Measurements from ENCODE around the gene ALKBH5.

Gene ALKBH5

DNA sequence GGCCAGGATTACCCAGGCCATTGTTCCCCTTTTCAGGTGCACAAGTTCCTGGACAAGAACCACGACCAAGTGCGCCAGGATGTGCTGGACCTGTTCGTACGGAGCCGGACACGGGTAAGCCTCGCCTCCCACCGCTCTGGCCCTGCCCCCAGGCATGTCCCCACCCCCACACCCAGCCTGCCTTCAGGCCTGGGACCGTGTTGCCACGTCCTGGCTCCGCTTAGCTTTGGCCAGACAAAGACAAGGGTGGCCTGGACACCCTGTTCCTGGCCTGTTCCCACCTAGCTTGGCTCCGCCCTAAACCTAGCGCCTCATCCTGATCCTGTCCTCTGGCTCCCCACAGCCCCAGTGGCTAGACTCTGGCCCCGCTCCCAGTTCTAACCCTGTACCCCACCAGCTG, 44.1 kb upstream of the ALKBH5 start:
- POLR2A ChIA-PET: interaction anchor here (1.3 kb wide), 1 partner anchor 44 kb away, joined by 3 read pairs; the partner anchor contains the start of gene ALKBH5
- CTCF ChIA-PET: interaction anchor here (1.0 to 1.5 kb wide), 3 partner anchors 23 to 45 kb away, joined by 3 to 5 read pairs (median 4); partner anchors contain the start of gene ALKBH5
- Histone ChIP-seq H3K27ac (ENCODE audit: extremely low read depth, low read depth, low read length) (no peak overlapping the region), H3K4me1 (ENCODE audit: control insufficient read depth, insufficient read depth, low read length) (no peaks in the 10 kb centered on the region), H3K9me3 (ENCODE audit: control insufficient read depth, insufficient read depth, low read depth, low read length) (no peaks in the 10 kb centered on the region), H3K4me3 (ENCODE audit: low read depth, low read length) (no peak overlapping the region), H3K36me3 (ENCODE audit: control insufficient read depth in 2 of 2, insufficient read depth in 1 of 2, low read length in 2 of 2) (no peaks in the 10 kb centered on the region; a peak in 1 of 3 replicates)
- no peak for TF ChIP-seq ZNF610 (tag by site-specific recombination; IDR thresholded peaks at IDR 0.05; ENCODE audit: borderline replicate concordance)
- TF ChIP-seq ZFP69B (tag by site-specific recombination; IDR thresholded peaks at IDR 0.05): no peak
- TF ChIP-seq ZNF2 (tag by site-specific recombination; IDR thresholded peaks at IDR 0.05): no peak
- TF ChIP-seq, protein P1, sequence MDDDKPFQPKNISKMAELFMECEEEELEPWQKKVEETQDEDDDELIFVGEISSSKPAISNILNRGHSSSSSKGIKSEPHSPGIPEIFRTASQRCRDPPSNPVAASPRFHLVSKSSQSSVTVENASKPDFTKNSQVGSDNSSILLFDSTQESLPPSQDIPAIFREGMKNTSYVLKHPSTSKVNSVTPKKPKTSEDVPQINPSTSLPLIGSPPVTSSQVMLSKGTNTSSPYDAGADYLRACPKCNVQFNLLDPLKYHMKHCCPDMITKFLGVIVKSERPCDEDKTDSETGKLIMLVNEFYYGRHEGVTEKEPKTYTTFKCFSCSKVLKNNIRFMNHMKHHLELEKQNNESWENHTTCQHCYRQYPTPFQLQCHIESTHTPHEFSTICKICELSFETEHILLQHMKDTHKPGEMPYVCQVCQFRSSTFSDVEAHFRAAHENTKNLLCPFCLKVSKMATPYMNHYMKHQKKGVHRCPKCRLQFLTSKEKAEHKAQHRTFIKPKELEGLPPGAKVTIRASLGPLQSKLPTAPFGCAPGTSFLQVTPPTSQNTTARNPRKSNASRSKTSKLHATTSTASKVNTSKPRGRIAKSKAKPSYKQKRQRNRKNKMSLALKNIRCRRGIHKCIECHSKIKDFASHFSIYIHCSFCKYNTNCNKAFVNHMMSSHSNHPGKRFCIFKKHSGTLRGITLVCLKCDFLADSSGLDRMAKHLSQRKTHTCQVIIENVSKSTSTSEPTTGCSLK (tag by site-specific recombination; IDR thresholded peaks at IDR 0.05): no peak
- no peak for TF ChIP-seq ZNF366 (tag by site-specific recombination; conservative IDR thresholded peaks at IDR 0.05)

DNA sequence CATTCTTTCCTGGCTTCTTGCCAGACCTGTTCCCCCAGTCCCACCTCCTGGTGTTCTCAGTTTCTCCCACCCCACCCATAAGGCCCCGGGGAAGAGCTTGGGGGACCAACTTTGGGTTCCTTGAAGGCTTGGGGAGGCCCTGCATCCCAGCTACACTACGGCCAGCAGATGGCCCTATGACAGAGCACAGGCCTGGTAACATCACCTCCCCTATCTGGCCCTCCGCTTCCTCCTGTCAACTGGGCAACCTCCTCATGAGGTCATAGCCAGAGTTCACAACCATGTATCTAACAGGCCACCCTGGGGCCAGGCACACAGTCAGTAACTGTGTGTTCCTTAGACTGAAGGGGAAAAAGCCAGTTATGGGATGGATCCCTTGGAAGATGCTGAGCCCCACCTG, 43.7 kb upstream of the ALKBH5 start:
- Histone ChIP-seq H3K4me3 (ENCODE audit: low read depth, low read length) (no peak overlapping the region), H3K27ac (ENCODE audit: extremely low read depth, low read depth, low read length) (no peak overlapping the region), H3K9me3 (ENCODE audit: control insufficient read depth, insufficient read depth, low read depth, low read length) (no peaks in the 10 kb centered on the region), H3K36me3 (ENCODE audit: control insufficient read depth in 2 of 2, insufficient read depth in 1 of 2, low read length in 2 of 2) (no peaks in the 10 kb centered on the region; a peak in 1 of 3 replicates), H3K4me1 (ENCODE audit: control insufficient read depth, insufficient read depth, low read length) (no peaks in the 10 kb centered on the region)
- TF ChIP-seq, protein P2, sequence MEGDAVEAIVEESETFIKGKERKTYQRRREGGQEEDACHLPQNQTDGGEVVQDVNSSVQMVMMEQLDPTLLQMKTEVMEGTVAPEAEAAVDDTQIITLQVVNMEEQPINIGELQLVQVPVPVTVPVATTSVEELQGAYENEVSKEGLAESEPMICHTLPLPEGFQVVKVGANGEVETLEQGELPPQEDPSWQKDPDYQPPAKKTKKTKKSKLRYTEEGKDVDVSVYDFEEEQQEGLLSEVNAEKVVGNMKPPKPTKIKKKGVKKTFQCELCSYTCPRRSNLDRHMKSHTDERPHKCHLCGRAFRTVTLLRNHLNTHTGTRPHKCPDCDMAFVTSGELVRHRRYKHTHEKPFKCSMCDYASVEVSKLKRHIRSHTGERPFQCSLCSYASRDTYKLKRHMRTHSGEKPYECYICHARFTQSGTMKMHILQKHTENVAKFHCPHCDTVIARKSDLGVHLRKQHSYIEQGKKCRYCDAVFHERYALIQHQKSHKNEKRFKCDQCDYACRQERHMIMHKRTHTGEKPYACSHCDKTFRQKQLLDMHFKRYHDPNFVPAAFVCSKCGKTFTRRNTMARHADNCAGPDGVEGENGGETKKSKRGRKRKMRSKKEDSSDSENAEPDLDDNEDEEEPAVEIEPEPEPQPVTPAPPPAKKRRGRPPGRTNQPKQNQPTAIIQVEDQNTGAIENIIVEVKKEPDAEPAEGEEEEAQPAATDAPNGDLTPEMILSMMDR (tag by site-specific recombination; IDR thresholded peaks at IDR 0.05): peak; percentile 20; the same call in 1 of the 2 replicates
- no peak for TF ChIP-seq TCF7L2 (IDR thresholded peaks at IDR 0.05; ENCODE audit: borderline replicate concordance, low read depth, low read length)
- ChIA-PET CTCF (interaction anchor here (0.6 to 2.9 kb wide), 8 partner anchors 8 to 1509 kb away, joined by 3 to 32 read pairs (median 4); partner anchors contain the start of genes ALDH3A2 and ALKBH5), POLR2A (interaction anchor here (1.3 kb wide), 1 partner anchor 43 kb away, joined by 3 read pairs; the partner anchor contains the start of gene ALKBH5)

- Histone ChIP-seq H3K27ac (ENCODE audit: extremely low read depth, low read depth, low read length) (no peak overlapping the region), H3K9me3 (ENCODE audit: control insufficient read depth, insufficient read depth, low read depth, low read length) (no peaks in the 10 kb centered on the region), H3K36me3 (ENCODE audit: control insufficient read depth in 2 of 2, insufficient read depth in 1 of 2, low read length in 2 of 2) (no peaks in the 10 kb centered on the region), H3K4me1 (ENCODE audit: control insufficient read depth, insufficient read depth, low read length) (no peaks in the 10 kb centered on the region), H3K4me3 (ENCODE audit: low read depth, low read length) (no peak overlapping the region)
- CTCF ChIA-PET: interaction anchor here (0.6 to 2.9 kb wide), 17 partner anchors 9 to 416 kb away, joined by 3 to 32 read pairs (median 5); partner anchors contain the start of gene MIEF2
- POLR2A ChIA-PET: no interaction called here
- TF ChIP-seq ZNF530 (tag by site-specific recombination; IDR thresholded peaks at IDR 0.05; ENCODE audit: low read depth): no peak
- no peak for TF ChIP-seq ZNF558 (tag by site-specific recombination; IDR thresholded peaks at IDR 0.05)
- no peak for TF ChIP-seq ZNF354C (tag by site-specific recombination; IDR thresholded peaks at IDR 0.05; ENCODE audit: borderline replicate concordance, low read depth)
- TF ChIP-seq, protein P3, sequence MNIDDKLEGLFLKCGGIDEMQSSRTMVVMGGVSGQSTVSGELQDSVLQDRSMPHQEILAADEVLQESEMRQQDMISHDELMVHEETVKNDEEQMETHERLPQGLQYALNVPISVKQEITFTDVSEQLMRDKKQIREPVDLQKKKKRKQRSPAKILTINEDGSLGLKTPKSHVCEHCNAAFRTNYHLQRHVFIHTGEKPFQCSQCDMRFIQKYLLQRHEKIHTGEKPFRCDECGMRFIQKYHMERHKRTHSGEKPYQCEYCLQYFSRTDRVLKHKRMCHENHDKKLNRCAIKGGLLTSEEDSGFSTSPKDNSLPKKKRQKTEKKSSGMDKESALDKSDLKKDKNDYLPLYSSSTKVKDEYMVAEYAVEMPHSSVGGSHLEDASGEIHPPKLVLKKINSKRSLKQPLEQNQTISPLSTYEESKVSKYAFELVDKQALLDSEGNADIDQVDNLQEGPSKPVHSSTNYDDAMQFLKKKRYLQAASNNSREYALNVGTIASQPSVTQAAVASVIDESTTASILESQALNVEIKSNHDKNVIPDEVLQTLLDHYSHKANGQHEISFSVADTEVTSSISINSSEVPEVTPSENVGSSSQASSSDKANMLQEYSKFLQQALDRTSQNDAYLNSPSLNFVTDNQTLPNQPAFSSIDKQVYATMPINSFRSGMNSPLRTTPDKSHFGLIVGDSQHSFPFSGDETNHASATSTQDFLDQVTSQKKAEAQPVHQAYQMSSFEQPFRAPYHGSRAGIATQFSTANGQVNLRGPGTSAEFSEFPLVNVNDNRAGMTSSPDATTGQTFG (tag by site-specific recombination; IDR thresholded peaks at IDR 0.05; ENCODE audit: borderline replicate concordance): no peak
- TF ChIP-seq ZNF768 (tag by site-specific recombination; IDR thresholded peaks at IDR 0.05): peak; percentile 40; the same call in 1 of the 2 replicates
- TF ChIP-seq, protein P4, sequence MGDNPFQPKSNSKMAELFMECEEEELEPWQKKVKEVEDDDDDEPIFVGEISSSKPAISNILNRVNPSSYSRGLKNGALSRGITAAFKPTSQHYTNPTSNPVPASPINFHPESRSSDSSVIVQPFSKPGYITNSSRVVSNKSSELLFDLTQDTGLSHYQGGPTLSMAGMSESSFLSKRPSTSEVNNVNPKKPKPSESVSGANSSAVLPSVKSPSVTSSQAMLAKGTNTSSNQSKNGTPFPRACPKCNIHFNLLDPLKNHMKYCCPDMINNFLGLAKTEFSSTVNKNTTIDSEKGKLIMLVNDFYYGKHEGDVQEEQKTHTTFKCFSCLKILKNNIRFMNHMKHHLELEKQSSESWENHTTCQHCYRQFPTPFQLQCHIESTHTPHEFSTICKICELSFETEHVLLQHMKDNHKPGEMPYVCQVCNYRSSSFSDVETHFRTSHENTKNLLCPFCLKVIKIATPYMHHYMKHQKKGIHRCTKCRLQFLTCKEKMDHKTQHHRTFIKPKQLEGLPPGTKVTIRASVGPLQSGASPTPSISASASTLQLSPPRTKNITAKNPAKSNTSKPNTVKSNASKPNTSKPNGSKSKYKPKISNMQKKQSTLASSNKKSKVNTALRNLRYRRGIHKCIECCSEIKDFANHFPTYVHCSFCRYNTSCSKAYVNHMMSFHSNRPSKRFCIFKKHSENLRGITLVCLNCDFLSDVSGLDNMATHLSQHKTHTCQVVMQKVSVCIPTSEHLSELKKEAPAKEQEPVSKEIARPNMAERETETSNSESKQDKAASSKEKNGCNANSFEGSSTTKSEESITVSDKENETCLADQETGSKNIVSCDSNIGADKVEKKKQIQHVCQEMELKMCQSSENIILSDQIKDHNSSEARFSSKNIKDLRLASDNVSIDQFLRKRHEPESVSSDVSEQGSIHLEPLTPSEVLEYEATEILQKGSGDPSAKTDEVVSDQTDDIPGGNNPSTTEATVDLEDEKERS (tag by site-specific recombination; IDR thresholded peaks at IDR 0.05): no peak
- no peak for TF ChIP-seq ZNF654 (tag by site-specific recombination; IDR thresholded peaks at IDR 0.05; ENCODE audit: low read depth)
- TF ChIP-seq ZNF133 (tag by site-specific recombination; IDR thresholded peaks at IDR 0.05): no peak
- TF ChIP-seq, protein P5, sequence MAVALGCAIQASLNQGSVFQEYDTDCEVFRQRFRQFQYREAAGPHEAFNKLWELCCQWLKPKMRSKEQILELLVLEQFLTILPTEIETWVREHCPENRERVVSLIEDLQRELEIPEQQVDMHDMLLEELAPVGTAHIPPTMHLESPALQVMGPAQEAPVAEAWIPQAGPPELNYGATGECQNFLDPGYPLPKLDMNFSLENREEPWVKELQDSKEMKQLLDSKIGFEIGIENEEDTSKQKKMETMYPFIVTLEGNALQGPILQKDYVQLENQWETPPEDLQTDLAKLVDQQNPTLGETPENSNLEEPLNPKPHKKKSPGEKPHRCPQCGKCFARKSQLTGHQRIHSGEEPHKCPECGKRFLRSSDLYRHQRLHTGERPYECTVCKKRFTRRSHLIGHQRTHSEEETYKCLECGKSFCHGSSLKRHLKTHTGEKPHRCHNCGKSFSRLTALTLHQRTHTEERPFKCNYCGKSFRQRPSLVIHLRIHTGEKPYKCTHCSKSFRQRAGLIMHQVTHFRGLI (tag by site-specific recombination; IDR thresholded peaks at IDR 0.05): peak; percentile 53; the same call in 1 of the 2 replicates
- no peak for TF ChIP-seq ZNF391 (tag by site-specific recombination; IDR thresholded peaks at IDR 0.05; ENCODE audit: borderline replicate concordance, low read depth)
- no peak for TF ChIP-seq ZNF394 (tag by site-specific recombination; IDR thresholded peaks at IDR 0.05; ENCODE audit: borderline replicate concordance)
- no peak for TF ChIP-seq ZNF302 (tag by site-specific recombination; IDR thresholded peaks at IDR 0.05; ENCODE audit: low read depth)
Measured at GRCh38 chr17:18140648-18141047, 43.0 kb upstream of the ALKBH5 start.

Measured in HEK293 (cell line).